Neural cell (in vitro differentiated cells): ENCODE data around the gene ARHGEF1. TPM values are rescaled to one million over a fixed set of nuclear protein-coding genes. Genes with fewer than 3 reads are reported as not detected.
A peak's percentile ranks its signal among the peaks of the same experiment; 100 is the strongest.

Experiments used
- H2AFZ ChIP-seq: fragments of 200-600, 300-800 bp; sonication (generic), shearing (Covaris generic); 2 replicates; pipeline ENCODE4 v1.6.0; 2014; ENCODE audit warnings: low read depth, mild to moderate bottlenecking, antibody characterized with exemption, low read length, moderate library complexity
- H3F3A ChIP-seq: fragments of 200-600 bp; shearing (Covaris generic); 2 replicates; pipeline ENCODE4 v1.6.1; 2016; ENCODE audit warnings: mild to moderate bottlenecking, moderate library complexity, mixed read lengths, antibody characterized with exemption, low read length; ENCODE audit not compliant: insufficient read depth, poor library complexity, severe bottlenecking
- H3K27ac ChIP-seq: fragments of 200-600, 300-800 bp; sonication (generic), shearing (Covaris generic); 2 replicates; pipeline ENCODE4 v1.5.1; 2014; ENCODE audit warnings: mild to moderate bottlenecking, low read length, moderate library complexity
- H3K27me3 ChIP-seq: fragments of 300-800, 200-600 bp; sonication (generic), shearing (Covaris generic); 2 replicates; pipeline ENCODE4 v1.6.0; 2014; ENCODE audit warnings: mild to moderate bottlenecking, low read depth, low read length, moderate library complexity; ENCODE audit not compliant: insufficient read depth
- H3K36me3 ChIP-seq: fragments of 300-800, 200-600 bp; sonication (generic), shearing (Covaris generic); 2 replicates; pipeline ENCODE4 v1.5.1; 2014; ENCODE audit warnings: mild to moderate bottlenecking, antibody characterized with exemption, low read length, moderate library complexity; ENCODE audit not compliant: insufficient read depth
- H3K4me2 ChIP-seq: fragments of 300-800, 200-600 bp; sonication (generic), shearing (Covaris generic); 2 replicates; pipeline ENCODE4 v1.6.0; 2014; ENCODE audit warnings: mild to moderate bottlenecking, low read length
- H3K4me3 ChIP-seq: fragments of 300-800, 200-600 bp; sonication (generic), shearing (Covaris generic); 2 replicates; pipeline ENCODE4 v1.5.1; 2014; ENCODE audit warnings: mild to moderate bottlenecking, low read length, moderate library complexity
- H3K79me2 ChIP-seq: fragments of 200-600 bp; shearing (Covaris generic); replicated peaks from 2 replicates; pipeline ENCODE4 v1.6.0; 2014; ENCODE audit warnings: mild to moderate bottlenecking, low read length, moderate library complexity; ENCODE audit not compliant: insufficient read depth
- H3K9ac ChIP-seq: fragments of 300-800, 200-600 bp; sonication (generic), shearing (Covaris generic); 2 replicates; pipeline ENCODE4 v1.6.1; 2016; ENCODE audit warnings: mild to moderate bottlenecking, low read length, mixed read lengths
- H3K9me2 ChIP-seq: fragments of 200-600 bp; shearing (Covaris generic); 2 replicates; pipeline ENCODE4 v1.6.1; 2016; ENCODE audit warnings: mild to moderate bottlenecking, low read length, mixed read lengths; ENCODE audit not compliant: insufficient read depth
- H3K9me3 ChIP-seq: fragments of 200-600, 300-800 bp; sonication (generic), shearing (Covaris generic); 2 replicates; pipeline ENCODE4 v1.6.1; 2016; ENCODE audit warnings: mild to moderate bottlenecking, mixed run types, low read length, moderate library complexity, mixed read lengths
- H4K20me1 ChIP-seq: fragments of 200-600 bp; shearing (Covaris generic); 2 replicates; pipeline ENCODE4 v1.6.1; 2016; ENCODE audit warnings: mild to moderate bottlenecking, mixed run types; ENCODE audit not compliant: insufficient read depth
- EP300 ChIP-seq: fragments of 450-650 bp; conservative IDR thresholded peaks from 2 replicates; pipeline ENCODE4 v1.6.1; 2014; ENCODE audit warnings: antibody characterized with exemption, mild to moderate bottlenecking, moderate library complexity; ENCODE audit not compliant: poor library complexity, severe bottlenecking
- EZH2 ChIP-seq: fragments of 200-600, 300-800 bp; shearing (Covaris generic), sonication (generic); IDR thresholded peaks from 2 replicates; pipeline ENCODE4 v1.6.1; 2014; ENCODE audit warnings: antibody characterized with exemption, low read length, borderline replicate concordance, mild to moderate bottlenecking; ENCODE audit not compliant: insufficient read depth, poor library complexity, severe bottlenecking
- MXI1 ChIP-seq: fragments of 450-650 bp; conservative IDR thresholded peaks from 2 replicates; pipeline ENCODE4 v1.6.1; 2014; ENCODE audit warnings: antibody characterized with exemption, mild to moderate bottlenecking; ENCODE audit not compliant: poor library complexity, severe bottlenecking
- POLR2AphosphoS5 ChIP-seq: IDR thresholded peaks from 2 replicates; pipeline ENCODE4 v1.6.1; 2012
- RAD21 ChIP-seq: fragments of 450-650 bp; conservative IDR thresholded peaks from 2 replicates; pipeline ENCODE4 v1.6.1; 2014; ENCODE audit warnings: antibody characterized with exemption, mild to moderate bottlenecking, moderate library complexity
- SMC3 ChIP-seq: fragments of 450-650 bp; conservative IDR thresholded peaks from 2 replicates; pipeline ENCODE4 v1.6.1; 2014; ENCODE audit warnings: antibody characterized with exemption, mild to moderate bottlenecking, moderate library complexity; ENCODE audit not compliant: poor library complexity
- TAF1 ChIP-seq: IDR thresholded peaks from 2 replicates; pipeline ENCODE4 v1.6.1; 2012; ENCODE audit warnings: low read depth
- polyA plus RNA-seq: library from polyadenylated mRNA; depleted of rRNA; stranded (reverse); fragments of >200 nt; gene quantifications from 2 replicates; pipeline ENCODE4 v1.2.3, GENCODE V29; 2014
- TF ChIP-seq, protein P1 (sequence below): IDR thresholded peaks from 2 replicates; pipeline ENCODE4 v1.6.1; 2012; ENCODE audit warnings: borderline replicate concordance
- TF ChIP-seq, protein P2 (sequence below): fragments of 450-650 bp; IDR thresholded peaks from 2 replicates; pipeline ENCODE4 v1.5.1; 2014; ENCODE audit warnings: antibody characterized with exemption, mild to moderate bottlenecking, moderate library complexity; ENCODE audit not compliant: poor library complexity, severe bottlenecking

ARHGEF1 gene
- polyA plus RNA-seq, 1 donor from 2014 or later = 12.0 TPM

DNA sequence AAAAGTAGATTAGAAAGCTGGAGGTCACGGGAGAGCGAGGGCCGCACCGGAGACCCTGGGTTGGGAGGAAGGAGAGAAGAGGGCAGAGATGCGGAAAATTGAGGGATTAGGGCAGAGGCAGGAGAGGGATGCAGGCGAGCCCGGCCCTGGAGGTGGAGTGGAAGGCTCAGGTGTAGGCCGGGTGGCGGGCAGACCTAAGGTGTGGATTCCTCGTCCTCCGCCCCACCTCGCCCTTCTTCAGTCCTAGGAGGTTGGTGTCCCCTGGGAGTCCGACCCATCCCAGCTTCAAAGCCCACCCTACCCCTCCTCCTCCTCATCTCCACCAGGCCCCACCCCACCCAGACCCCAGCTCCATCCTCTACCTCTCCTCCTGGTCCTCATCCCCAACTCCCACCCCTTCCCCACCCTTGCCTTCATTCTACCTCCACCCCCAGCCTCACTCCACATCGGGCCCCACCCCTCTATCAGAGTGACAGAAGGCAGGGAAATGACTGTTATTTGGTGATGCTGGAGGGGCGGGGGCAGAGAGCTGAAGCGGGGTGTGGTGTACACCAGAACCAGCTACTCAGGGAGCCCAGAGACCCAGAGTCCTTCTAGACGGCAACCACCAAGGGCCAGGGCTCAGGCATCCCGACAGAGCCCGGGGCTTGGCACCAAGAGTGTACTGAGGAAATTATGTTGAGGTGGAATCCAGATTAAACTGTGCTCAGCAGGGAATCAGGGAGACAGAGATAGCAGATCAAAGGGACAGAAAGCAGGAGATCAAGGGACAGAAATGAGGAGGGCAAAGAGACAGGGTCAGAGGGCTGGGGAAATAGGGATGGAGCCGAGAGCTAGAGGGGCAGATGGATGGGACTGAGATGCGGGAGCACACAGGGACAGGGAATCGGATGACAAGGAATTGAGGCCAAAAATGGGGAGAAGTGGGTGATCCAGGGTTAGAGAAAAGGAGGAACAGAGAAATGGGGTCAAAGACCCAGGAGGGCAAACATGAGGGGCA is 38.9 kb downstream of the ARHGEF1 start:
- Histone ChIP-seq H4K20me1 (no peaks in the 10 kb centered on the region), H2AFZ (no peak overlapping the region), H3K9ac (no peak overlapping the region), H3K27ac (no peak overlapping the region), H3K4me2 (no peak overlapping the region), H3K4me3 (no peak overlapping the region), H3F3A (no peaks in the 10 kb centered on the region), H3K36me3 (no peaks in the 10 kb centered on the region), H3K79me2 (no peaks in the 10 kb centered on the region), H3K27me3 (peaks cover 84% of the 10 kb centered on the region), H3K9me3 (no peaks in the 10 kb centered on the region), H3K9me2 (no peaks in the 10 kb centered on the region)
- no peak for TF ChIP-seq EZH2
- no peak for TF ChIP-seq POLR2AphosphoS5
- no peak for TF ChIP-seq RAD21
- no peak for TF ChIP-seq MXI1
- TF ChIP-seq TAF1 = no peak
- TF ChIP-seq SMC3 = no peak
- TF ChIP-seq EP300 = no peak
- TF ChIP-seq, protein P1, sequence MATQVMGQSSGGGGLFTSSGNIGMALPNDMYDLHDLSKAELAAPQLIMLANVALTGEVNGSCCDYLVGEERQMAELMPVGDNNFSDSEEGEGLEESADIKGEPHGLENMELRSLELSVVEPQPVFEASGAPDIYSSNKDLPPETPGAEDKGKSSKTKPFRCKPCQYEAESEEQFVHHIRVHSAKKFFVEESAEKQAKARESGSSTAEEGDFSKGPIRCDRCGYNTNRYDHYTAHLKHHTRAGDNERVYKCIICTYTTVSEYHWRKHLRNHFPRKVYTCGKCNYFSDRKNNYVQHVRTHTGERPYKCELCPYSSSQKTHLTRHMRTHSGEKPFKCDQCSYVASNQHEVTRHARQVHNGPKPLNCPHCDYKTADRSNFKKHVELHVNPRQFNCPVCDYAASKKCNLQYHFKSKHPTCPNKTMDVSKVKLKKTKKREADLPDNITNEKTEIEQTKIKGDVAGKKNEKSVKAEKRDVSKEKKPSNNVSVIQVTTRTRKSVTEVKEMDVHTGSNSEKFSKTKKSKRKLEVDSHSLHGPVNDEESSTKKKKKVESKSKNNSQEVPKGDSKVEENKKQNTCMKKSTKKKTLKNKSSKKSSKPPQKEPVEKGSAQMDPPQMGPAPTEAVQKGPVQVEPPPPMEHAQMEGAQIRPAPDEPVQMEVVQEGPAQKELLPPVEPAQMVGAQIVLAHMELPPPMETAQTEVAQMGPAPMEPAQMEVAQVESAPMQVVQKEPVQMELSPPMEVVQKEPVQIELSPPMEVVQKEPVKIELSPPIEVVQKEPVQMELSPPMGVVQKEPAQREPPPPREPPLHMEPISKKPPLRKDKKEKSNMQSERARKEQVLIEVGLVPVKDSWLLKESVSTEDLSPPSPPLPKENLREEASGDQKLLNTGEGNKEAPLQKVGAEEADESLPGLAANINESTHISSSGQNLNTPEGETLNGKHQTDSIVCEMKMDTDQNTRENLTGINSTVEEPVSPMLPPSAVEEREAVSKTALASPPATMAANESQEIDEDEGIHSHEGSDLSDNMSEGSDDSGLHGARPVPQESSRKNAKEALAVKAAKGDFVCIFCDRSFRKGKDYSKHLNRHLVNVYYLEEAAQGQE = no peak
- TF ChIP-seq, protein P2, sequence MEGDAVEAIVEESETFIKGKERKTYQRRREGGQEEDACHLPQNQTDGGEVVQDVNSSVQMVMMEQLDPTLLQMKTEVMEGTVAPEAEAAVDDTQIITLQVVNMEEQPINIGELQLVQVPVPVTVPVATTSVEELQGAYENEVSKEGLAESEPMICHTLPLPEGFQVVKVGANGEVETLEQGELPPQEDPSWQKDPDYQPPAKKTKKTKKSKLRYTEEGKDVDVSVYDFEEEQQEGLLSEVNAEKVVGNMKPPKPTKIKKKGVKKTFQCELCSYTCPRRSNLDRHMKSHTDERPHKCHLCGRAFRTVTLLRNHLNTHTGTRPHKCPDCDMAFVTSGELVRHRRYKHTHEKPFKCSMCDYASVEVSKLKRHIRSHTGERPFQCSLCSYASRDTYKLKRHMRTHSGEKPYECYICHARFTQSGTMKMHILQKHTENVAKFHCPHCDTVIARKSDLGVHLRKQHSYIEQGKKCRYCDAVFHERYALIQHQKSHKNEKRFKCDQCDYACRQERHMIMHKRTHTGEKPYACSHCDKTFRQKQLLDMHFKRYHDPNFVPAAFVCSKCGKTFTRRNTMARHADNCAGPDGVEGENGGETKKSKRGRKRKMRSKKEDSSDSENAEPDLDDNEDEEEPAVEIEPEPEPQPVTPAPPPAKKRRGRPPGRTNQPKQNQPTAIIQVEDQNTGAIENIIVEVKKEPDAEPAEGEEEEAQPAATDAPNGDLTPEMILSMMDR = no peak

DNA sequence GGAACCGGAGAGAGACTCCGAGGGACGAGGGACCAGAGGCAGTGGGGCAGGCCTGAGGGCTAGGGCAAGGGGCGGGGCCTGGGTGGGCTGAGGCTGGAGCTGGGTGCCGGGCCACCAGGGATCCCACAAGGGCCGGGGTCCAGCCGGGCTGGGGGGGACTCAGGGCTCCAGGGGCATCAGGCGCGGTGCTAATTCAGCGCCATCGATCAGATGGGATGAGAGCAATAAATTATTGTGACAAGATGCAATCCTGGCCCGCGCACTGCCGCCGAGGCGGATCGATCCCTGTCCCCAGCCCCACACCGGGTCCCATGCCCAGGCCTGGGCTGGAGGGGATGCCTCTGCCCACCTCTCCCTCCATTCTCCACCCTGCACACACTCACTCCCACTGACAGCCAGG is 39.6 kb downstream of the ARHGEF1 start:
- Histone ChIP-seq H3K4me3 (no peak overlapping the region), H3K9me3 (no peaks in the 10 kb centered on the region), H3K36me3 (no peaks in the 10 kb centered on the region), H3K27me3 (peaks cover 84% of the 10 kb centered on the region), H3K79me2 (no peaks in the 10 kb centered on the region), H3K9me2 (no peaks in the 10 kb centered on the region), H2AFZ (no peak overlapping the region), H3K27ac (no peak overlapping the region), H3K9ac (no peak overlapping the region), H4K20me1 (no peaks in the 10 kb centered on the region), H3K4me2 (no peak overlapping the region), H3F3A (no peaks in the 10 kb centered on the region)
- TF ChIP-seq POLR2AphosphoS5 (no peak), EZH2 (peak; percentile 19)
